ENCODE data around the gene DAD1. TPM values are rescaled to one million over a fixed set of nuclear protein-coding genes. Genes with fewer than 3 reads are reported as not detected.

Gene DAD1
- total and polyA plus RNA-seq, 2 of the 8 experiments (the other 6 are each of a cell fraction or from before 2014, with no cell fraction given), result 131 to 440 TPM

DNA sequence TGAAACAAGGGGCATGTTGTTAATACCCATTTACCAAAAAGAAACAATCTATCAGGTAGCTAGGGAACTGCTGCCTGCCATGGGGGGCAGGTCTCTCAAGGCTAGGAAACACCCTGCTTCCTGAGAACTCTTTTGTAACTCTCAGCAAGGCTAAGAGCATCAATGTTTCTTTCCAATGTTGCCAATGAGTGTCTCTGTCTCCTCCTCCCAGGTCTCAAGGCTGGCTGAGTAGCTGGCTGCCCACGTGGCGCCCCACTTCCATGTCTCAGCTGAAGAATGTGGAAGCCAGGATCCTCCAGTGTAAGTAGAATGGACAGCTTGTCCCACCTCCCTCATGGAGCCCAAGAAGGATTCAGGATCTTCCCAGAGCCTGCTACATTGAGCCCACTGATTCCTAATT is 12.4 kb upstream of the DAD1 start:
- POLR2A ChIA-PET (ENCODE audit: partially characterized antibody), result interaction anchor here (1.3 kb wide), 1 partner anchor 12 kb away, joined by 5 read pairs; no protein-coding TSS in a partner anchor
- H3K23me2 ChIP-seq (ENCODE audit: low read depth, low read length), result peaks cover 4% of the 10 kb centered on the region; the same call in 1 of the 2 replicates

More for the DNA sequence above, 12.4 kb upstream of the DAD1 start:
- Histone ChIP-seq H3K4me3 (ENCODE audit: extremely low read depth in 1 of 4, insufficient read depth in 2 of 4, low read depth in 3 of 4, low read length in 4 of 4) (no peak overlapping the region), H2BK15ac (ENCODE audit: low read length) (no peak overlapping the region), H3K79me1 (ENCODE audit: low read depth, low read length) (peaks cover 3% of the 10 kb centered on the region; the same call in 1 of the 2 replicates), H3K23ac (ENCODE audit: insufficient read length) (no peak overlapping the region), H2AK5ac (ENCODE audit: low read depth, low read length) (no peak overlapping the region), H3K4ac (replicated peaks; ENCODE audit: insufficient read length, low read depth, low read length) (no peak overlapping the region), H3K9me3 (ENCODE audit: insufficient read depth in 2 of 2, low read depth in 1 of 2, low read length in 1 of 2) (no peaks in the 10 kb centered on the region), H3K18ac (ENCODE audit: extremely low read depth, low read length) (no peak overlapping the region), H2BK12ac (ENCODE audit: low read depth, low read length) (no peak overlapping the region), H3K9ac (replicated peaks in 1 of 4; ENCODE audit: extremely low read depth in 1 of 4, low read depth in 3 of 4, low read length in 3 of 4) (no peak overlapping the region), H2BK5ac (ENCODE audit: low read depth, low read length) (no peak overlapping the region), H3K4me2 (ENCODE audit: insufficient read depth in 1 of 2, low read depth in 2 of 2, low read length in 2 of 2) (no peak overlapping the region), H2BK120ac (replicated peaks; ENCODE audit: low read depth, low read length) (no peak overlapping the region), H2AFZ (ENCODE audit: low read length) (no peak overlapping the region), H3K79me2 (ENCODE audit: control insufficient read depth in 1 of 2, insufficient read depth in 2 of 2, low read length in 2 of 2) (peaks cover 3 to 17% of the 10 kb centered on the region in 2 experiments), H3K4me1 (replicated peaks in 1 of 4; ENCODE audit: control insufficient read depth in 3 of 4, insufficient read depth in 4 of 4, low read length in 3 of 4) (peaks cover 0 to 10% (median 6%) of the 10 kb centered on the region in 4 experiments; a peak in 4 of 7 replicates), H3K36me3 (ENCODE audit: control insufficient read depth in 2 of 4, insufficient read depth in 4 of 4, low read length in 3 of 4) (peaks cover 15 to 41% (median 38%) of the 10 kb centered on the region in 4 experiments), H4K8ac (ENCODE audit: extremely low read depth, insufficient read depth, low read length) (no peak overlapping the region), H3K27ac (ENCODE audit: low read depth, low read length) (no peak overlapping the region), H3K27me3 (replicated peaks in 1 of 4; ENCODE audit: control insufficient read depth in 3 of 4, extremely low read depth in 1 of 4, insufficient read depth in 3 of 4, low read length in 3 of 4) (no peaks in the 10 kb centered on the region), H4K91ac (replicated peaks; ENCODE audit: insufficient read length, low read length) (no peak overlapping the region), H3K14ac (ENCODE audit: insufficient read length) (no peak overlapping the region), H3K56ac (replicated peaks; ENCODE audit: insufficient read length, low read depth, low read length) (no peak overlapping the region), H4K5ac (ENCODE audit: insufficient read length, low read depth, low read length) (no peak overlapping the region), H2BK20ac (ENCODE audit: low read length) (no peak overlapping the region), H4K20me1 (replicated peaks in 1 of 2; ENCODE audit: control insufficient read depth in 1 of 2, insufficient read depth in 2 of 2, low read length in 2 of 2) (peaks cover 0 to 4% of the 10 kb centered on the region in 2 experiments)
- CTCF ChIA-PET (ENCODE audit: partially characterized antibody), result interaction anchor here (0.9 to 5.2 kb wide), 9 partner anchors 11 to 148 kb away, joined by 3 to 29 read pairs (median 4); partner anchors contain the start of gene DAD1
- DNase-seq (ENCODE audit: low read depth in 1 of 2, low spot score in 2 of 2) (no peak), FAIRE-seq (no peak)
- 87% methylated on average over 2 of the region's 2 CpGs; no CpG with 5 or more reads in 1 of the 2 experiments for WGBS, 2 experiments (ENCODE audit: extremely low coverage in 1 of 2, insufficient coverage in 1 of 2, insufficient read length in 1 of 2, insufficient replicate concordance in 2 of 2, low coverage in 1 of 2, low lambda C conversion rate in 2 of 2, missing lambda C conversion rate in 1 of 2)
